ENCODE results near the gene DOCK4.
"Not testable (repeated sequence)": the region's sequence is repeated elsewhere in the genome, so short reads cannot be mapped to it uniquely, and the experiment has no call there.

Gene DOCK4

GRCh38 chr7:112206238-112206990 lies at the start of gene DOCK4, which contains the start of gene ZNF277:
Gene DOCK4, minus strand, starts transcription at chr7:112206399. Its CDS starts 261 bp downstream, at chr7:112206138.
Gene ZNF277, plus strand, starts transcription at chr7:112206695. Its CDS starts 22 bp downstream, at chr7:112206717.
- Histone ChIP-seq H3K4me3 (ENCODE audit: insufficient read length, low read depth) (peak within 1 kb of the TSS; percentile 84), H3K36me3 (ENCODE audit: insufficient read depth, insufficient read length, low read length) (no peaks in the 10 kb centered on the region), H3K27me3 (ENCODE audit: insufficient read depth, insufficient read length) (peaks cover 7% of the 10 kb centered on the region), H3K9me3 (ENCODE audit: insufficient read depth, low read length) (no peaks in the 10 kb centered on the region), H3K4me1 (ENCODE audit: insufficient read depth, insufficient read length) (no peaks in the 10 kb centered on the region), H3K9ac (ENCODE audit: insufficient read length, low read depth) (peak within 1 kb of the TSS; percentile 85)
- peak; percentile 99 for DNase-seq (ENCODE audit: low read depth, low spot score)
- TF ChIP-seq ZNF274 (IDR thresholded peaks at IDR 0.05; ENCODE audit: low read depth, low read length), result no peak
- TF ChIP-seq YY1 (IDR thresholded peaks at IDR 0.05; ENCODE audit: insufficient read depth, insufficient read length), result peak; percentile 48

GRCh38 chr7:112255388-112255720 lies 49.2 kb upstream of the DOCK4 start:
- H3K4me1 ChIP-seq (ENCODE audit: insufficient read depth, insufficient read length), result no peaks in the 10 kb centered on the region
- no peak for DNase-seq (ENCODE audit: low read depth, low spot score)

GRCh38 chr7:112254709-112255387 lies 48.6 kb upstream of the DOCK4 start:
- H3K4me3 ChIP-seq (ENCODE audit: insufficient read length, low read depth), result no peak overlapping the region
- TF ChIP-seq YY1 (IDR thresholded peaks at IDR 0.05; ENCODE audit: insufficient read depth, insufficient read length), result no peak
- no peak for TF ChIP-seq SUZ12 (IDR thresholded peaks at IDR 0.05; ENCODE audit: extremely low read depth, insufficient read depth, insufficient read length)
- TF ChIP-seq ZNF274 (IDR thresholded peaks at IDR 0.05; ENCODE audit: low read depth, low read length), result no peak
- no peaks in the 10 kb centered on the region for H3K27me3 ChIP-seq (ENCODE audit: insufficient read depth, insufficient read length)
- no peak for DNase-seq (ENCODE audit: low read depth, low spot score)
- H3K4me1 ChIP-seq (ENCODE audit: insufficient read depth, insufficient read length), result no peaks in the 10 kb centered on the region
- no peaks in the 10 kb centered on the region for H3K9me3 ChIP-seq (ENCODE audit: insufficient read depth, low read length)
- H3K9ac ChIP-seq (ENCODE audit: insufficient read length, low read depth), result no peak overlapping the region
- no peaks in the 10 kb centered on the region for H3K36me3 ChIP-seq (ENCODE audit: insufficient read depth, insufficient read length, low read length)

More at GRCh38 chr7:112255388-112255720, 49.2 kb upstream of the DOCK4 start:
- Histone ChIP-seq H3K4me3 (ENCODE audit: insufficient read length, low read depth) (no peak overlapping the region), H3K9me3 (ENCODE audit: insufficient read depth, low read length) (no peaks in the 10 kb centered on the region), H3K9ac (ENCODE audit: insufficient read length, low read depth) (no peak overlapping the region), H3K36me3 (ENCODE audit: insufficient read depth, insufficient read length, low read length) (no peaks in the 10 kb centered on the region), H3K27me3 (ENCODE audit: insufficient read depth, insufficient read length) (no peaks in the 10 kb centered on the region)
- TF ChIP-seq SUZ12 (IDR thresholded peaks at IDR 0.05; ENCODE audit: extremely low read depth, insufficient read depth, insufficient read length), result no peak
- TF ChIP-seq YY1 (IDR thresholded peaks at IDR 0.05; ENCODE audit: insufficient read depth, insufficient read length), result no peak
- no peak for TF ChIP-seq ZNF274 (IDR thresholded peaks at IDR 0.05; ENCODE audit: low read depth, low read length)

GRCh38 chr7:112254156-112254555 lies 48.0 kb upstream of the DOCK4 start:
- TF ChIP-seq ZNF274 (IDR thresholded peaks at IDR 0.05; ENCODE audit: low read depth, low read length) (no peak), SUZ12 (IDR thresholded peaks at IDR 0.05; ENCODE audit: extremely low read depth, insufficient read depth, insufficient read length) (no peak), YY1 (IDR thresholded peaks at IDR 0.05; ENCODE audit: insufficient read depth, insufficient read length) (no peak)
- no peak overlapping the region for H3K4me3 ChIP-seq (ENCODE audit: insufficient read length, low read depth)
- no peaks in the 10 kb centered on the region for H3K9me3 ChIP-seq (ENCODE audit: insufficient read depth, low read length)
- H3K4me1 ChIP-seq (ENCODE audit: insufficient read depth, insufficient read length), result no peaks in the 10 kb centered on the region
- H3K27me3 ChIP-seq (ENCODE audit: insufficient read depth, insufficient read length), result no peaks in the 10 kb centered on the region
- no peak for DNase-seq (ENCODE audit: low read depth, low spot score)
- no peaks in the 10 kb centered on the region for H3K36me3 ChIP-seq (ENCODE audit: insufficient read depth, insufficient read length, low read length)
- H3K9ac ChIP-seq (ENCODE audit: insufficient read length, low read depth), result no peak overlapping the region

- Histone ChIP-seq H3K27me3 (ENCODE audit: insufficient read depth, insufficient read length) (no peaks in the 10 kb centered on the region), H3K4me3 (ENCODE audit: insufficient read length, low read depth) (no peak overlapping the region), H3K36me3 (ENCODE audit: insufficient read depth, insufficient read length, low read length) (no peaks in the 10 kb centered on the region), H3K9me3 (ENCODE audit: insufficient read depth, low read length) (no peaks in the 10 kb centered on the region), H3K9ac (ENCODE audit: insufficient read length, low read depth) (no peak overlapping the region), H3K4me1 (ENCODE audit: insufficient read depth, insufficient read length) (no peaks in the 10 kb centered on the region)
- TF ChIP-seq SUZ12 (IDR thresholded peaks at IDR 0.05; ENCODE audit: extremely low read depth, insufficient read depth, insufficient read length) (no peak), ZNF274 (IDR thresholded peaks at IDR 0.05; ENCODE audit: low read depth, low read length) (no peak), YY1 (IDR thresholded peaks at IDR 0.05; ENCODE audit: insufficient read depth, insufficient read length) (no peak)
- DNase-seq (ENCODE audit: low read depth, low spot score), result no peak
Measured at GRCh38 chr7:112252691-112253090, 46.5 kb upstream of the DOCK4 start.

GRCh38 chr7:112252141-112252540 lies 45.9 kb upstream of the DOCK4 start:
- no peaks in the 10 kb centered on the region for H3K4me1 ChIP-seq (ENCODE audit: insufficient read depth, insufficient read length)
- H3K9me3 ChIP-seq (ENCODE audit: insufficient read depth, low read length), result no peaks in the 10 kb centered on the region
- no peak for TF ChIP-seq SUZ12 (IDR thresholded peaks at IDR 0.05; ENCODE audit: extremely low read depth, insufficient read depth, insufficient read length)
- H3K4me3 ChIP-seq (ENCODE audit: insufficient read length, low read depth), result no peak overlapping the region
- DNase-seq (ENCODE audit: low read depth, low spot score), result no peak
- H3K9ac ChIP-seq (ENCODE audit: insufficient read length, low read depth), result no peak overlapping the region
- H3K27me3 ChIP-seq (ENCODE audit: insufficient read depth, insufficient read length), result no peaks in the 10 kb centered on the region
- no peaks in the 10 kb centered on the region for H3K36me3 ChIP-seq (ENCODE audit: insufficient read depth, insufficient read length, low read length)

- not testable (repeated sequence) for H3K27me3 ChIP-seq (ENCODE audit: insufficient read depth, insufficient read length); H3K4me1 ChIP-seq (ENCODE audit: insufficient read depth, insufficient read length)
Measured at GRCh38 chr7:112249967-112250366, 43.8 kb upstream of the DOCK4 start.

More at GRCh38 chr7:112249967-112250366, 43.8 kb upstream of the DOCK4 start:
- DNase-seq (ENCODE audit: low read depth, low spot score), result peak; percentile 8
- not testable (repeated sequence) for H3K36me3 ChIP-seq (ENCODE audit: insufficient read depth, insufficient read length, low read length); H3K4me3 ChIP-seq (ENCODE audit: insufficient read length, low read depth); H3K9ac ChIP-seq (ENCODE audit: insufficient read length, low read depth); H3K9me3 ChIP-seq (ENCODE audit: insufficient read depth, low read length)

Data from NT2/D1 (cell line).